ENCODE results near the gene AGXT. TPM values are rescaled to one million over a fixed set of nuclear protein-coding genes. Genes with fewer than 3 reads are reported as not detected.

AGXT gene
- total and polyA plus RNA-seq, 9 donors = 0.13 to 0.30 (median 0.19) TPM; not detected in 6

GRCh38 chr2:240876475-240877251 is 8.0 kb downstream of the AGXT start:
- Histone ChIP-seq H3K27ac (ENCODE audit: low read length) (no peak overlapping the region), H3K9me3 (replicated peaks; ENCODE audit: control insufficient read depth, low read depth, low read length) (no peaks in the 10 kb centered on the region), H3K4me1 (ENCODE audit: control insufficient read depth, insufficient read depth, low read length) (peaks cover 5% of the 10 kb centered on the region), H3K27me3 (ENCODE audit: control insufficient read depth, insufficient read depth, low read length) (no peaks in the 10 kb centered on the region), H3K36me3 (ENCODE audit: control insufficient read depth, insufficient read depth, low read length) (no peaks in the 10 kb centered on the region), H3K4me3 (ENCODE audit: low read length) (no peak overlapping the region)
- no peak for DNase-seq
- whole genome bisulfite sequencing (ENCODE audit: insufficient coverage) = 77% methylated on average over 14 of the region's 18 CpGs

GRCh38 chr2:240877460-240878340 is 9.1 kb downstream of the AGXT start:
- H3K9me3 ChIP-seq (replicated peaks; ENCODE audit: control insufficient read depth, low read depth, low read length) = no peaks in the 10 kb centered on the region
- peaks cover 5% of the 10 kb centered on the region for H3K4me1 ChIP-seq (ENCODE audit: control insufficient read depth, insufficient read depth, low read length)
- no peak overlapping the region for H3K4me3 ChIP-seq (ENCODE audit: low read length)
- no peak for DNase-seq
- WGBS (ENCODE audit: insufficient coverage) = 67% methylated on average over 34 of the region's 40 CpGs
- no peak overlapping the region for H3K27ac ChIP-seq (ENCODE audit: low read length)
- H3K27me3 ChIP-seq (ENCODE audit: control insufficient read depth, insufficient read depth, low read length) = no peaks in the 10 kb centered on the region
- H3K36me3 ChIP-seq (ENCODE audit: control insufficient read depth, insufficient read depth, low read length) = no peaks in the 10 kb centered on the region

DNA sequence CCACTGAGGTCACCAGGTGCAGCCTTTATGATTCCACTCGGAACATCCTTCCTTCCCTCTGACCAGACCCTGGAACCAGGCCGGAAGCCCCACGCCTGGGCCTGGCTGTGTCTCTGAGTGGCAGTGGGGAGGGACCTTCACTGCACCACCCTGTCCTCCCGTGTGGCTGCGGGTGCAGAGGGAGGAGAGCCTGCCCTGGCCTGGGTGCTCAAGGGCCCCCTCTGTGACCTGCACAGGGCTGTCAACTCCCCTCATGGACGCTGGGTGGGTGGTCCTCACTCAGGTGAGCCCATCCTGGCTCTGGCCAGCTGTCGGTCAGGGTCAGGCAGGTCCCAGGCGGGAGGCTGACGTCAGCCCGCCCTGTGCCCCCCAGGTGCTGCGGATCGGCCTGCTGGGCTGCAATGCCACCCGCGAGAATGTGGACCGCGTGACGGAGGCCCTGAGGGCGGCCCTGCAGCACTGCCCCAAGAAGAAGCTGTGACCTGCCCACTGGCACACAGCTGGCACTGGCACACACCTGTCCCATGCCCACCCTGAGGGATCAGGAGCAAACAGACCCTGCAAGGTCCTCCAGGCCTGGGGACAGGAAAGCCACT is 9.8 kb downstream of the AGXT start:
- Histone ChIP-seq H3K27me3 (ENCODE audit: control insufficient read depth, insufficient read depth, low read length) (no peaks in the 10 kb centered on the region), H3K4me3 (ENCODE audit: low read length) (no peak overlapping the region), H3K36me3 (ENCODE audit: control insufficient read depth, insufficient read depth, low read length) (no peaks in the 10 kb centered on the region), H3K9me3 (replicated peaks; ENCODE audit: control insufficient read depth, low read depth, low read length) (no peaks in the 10 kb centered on the region), H3K27ac (ENCODE audit: low read length) (no peak overlapping the region), H3K4me1 (ENCODE audit: control insufficient read depth, insufficient read depth, low read length) (peaks cover 5% of the 10 kb centered on the region)
- DNase-seq = no peak
- WGBS (ENCODE audit: insufficient coverage) = 88% methylated on average over 15 of the region's 18 CpGs

DNA sequence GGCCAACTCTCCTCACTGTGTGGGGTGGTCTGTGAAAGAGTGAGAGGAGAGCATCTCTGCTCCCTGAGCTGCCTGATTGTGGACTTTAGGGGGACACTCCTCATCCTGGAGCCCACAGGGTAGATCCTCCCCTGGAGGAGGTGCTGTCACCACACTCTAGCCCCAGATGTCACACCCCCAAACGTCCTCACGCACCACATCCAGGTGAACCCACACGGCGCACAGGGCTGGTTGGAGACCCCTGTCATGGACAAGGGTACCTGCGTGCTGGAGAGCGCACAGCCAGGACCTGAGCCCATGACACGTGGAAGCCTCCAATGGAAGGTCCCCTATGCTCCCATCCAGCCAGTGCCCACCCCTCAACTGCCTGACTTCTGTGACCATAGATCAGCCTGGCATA is 10.5 kb downstream of the AGXT start:
- WGBS (ENCODE audit: insufficient coverage) = 83% methylated on average over 7 of the region's 7 CpGs
- Histone ChIP-seq H3K4me3 (ENCODE audit: low read length) (no peak overlapping the region), H3K36me3 (ENCODE audit: control insufficient read depth, insufficient read depth, low read length) (no peaks in the 10 kb centered on the region), H3K9me3 (replicated peaks; ENCODE audit: control insufficient read depth, low read depth, low read length) (no peaks in the 10 kb centered on the region), H3K27ac (ENCODE audit: low read length) (no peak overlapping the region), H3K27me3 (ENCODE audit: control insufficient read depth, insufficient read depth, low read length) (no peaks in the 10 kb centered on the region), H3K4me1 (ENCODE audit: control insufficient read depth, insufficient read depth, low read length) (peaks cover 5% of the 10 kb centered on the region)
- DNase-seq = no peak

- DNase-seq = no peak
- no peaks in the 10 kb centered on the region for H3K4me1 ChIP-seq (ENCODE audit: control insufficient read depth, insufficient read depth, low read length)
- H3K27ac ChIP-seq (ENCODE audit: low read length) = no peak overlapping the region
- no peaks in the 10 kb centered on the region for H3K27me3 ChIP-seq (ENCODE audit: control insufficient read depth, insufficient read depth, low read length)
- no peak overlapping the region for H3K4me3 ChIP-seq (ENCODE audit: low read length)
- WGBS (ENCODE audit: insufficient coverage) = 0% methylated on average over 5 of the region's 6 CpGs
- H3K36me3 ChIP-seq (ENCODE audit: control insufficient read depth, insufficient read depth, low read length) = no peaks in the 10 kb centered on the region
- H3K9me3 ChIP-seq (replicated peaks; ENCODE audit: control insufficient read depth, low read depth, low read length) = no peaks in the 10 kb centered on the region
These were observed 13.3 kb downstream of the AGXT start for GRCh38 chr2:240881913-240882312.

- Histone ChIP-seq H3K4me1 (ENCODE audit: control insufficient read depth, insufficient read depth, low read length) (no peaks in the 10 kb centered on the region), H3K9me3 (replicated peaks; ENCODE audit: control insufficient read depth, low read depth, low read length) (no peaks in the 10 kb centered on the region), H3K27ac (ENCODE audit: low read length) (no peak overlapping the region), H3K36me3 (ENCODE audit: control insufficient read depth, insufficient read depth, low read length) (no peaks in the 10 kb centered on the region), H3K27me3 (ENCODE audit: control insufficient read depth, insufficient read depth, low read length) (no peaks in the 10 kb centered on the region), H3K4me3 (ENCODE audit: low read length) (no peak overlapping the region)
- WGBS (ENCODE audit: insufficient coverage) = 94% methylated on average over 2 of the region's 2 CpGs
- DNase-seq = no peak
These were observed 15.6 kb downstream of the AGXT start for GRCh38 chr2:240884221-240884620.

DNA sequence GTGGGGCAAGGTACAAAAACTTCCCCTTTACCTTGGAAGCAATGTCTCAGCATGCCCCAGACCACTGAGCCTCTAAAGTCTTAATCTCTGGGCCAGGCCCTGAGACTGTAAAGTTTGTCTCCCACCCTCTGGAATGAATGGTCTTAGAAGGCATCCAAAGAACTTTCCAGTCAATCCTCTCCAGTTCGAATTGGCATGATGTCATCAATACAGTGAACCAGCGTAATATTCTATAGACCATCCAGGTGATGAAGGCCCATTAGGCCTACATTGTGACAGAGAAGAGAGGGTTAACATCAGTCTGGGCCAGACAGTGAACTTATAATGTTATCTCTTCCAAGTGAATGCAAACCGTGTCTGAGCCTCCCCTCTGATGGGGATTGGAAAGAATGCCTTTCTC is 16.1 kb downstream of the AGXT start:
- no CpG with 5 or more reads among the region's 3 CpGs for WGBS (ENCODE audit: insufficient coverage)
- H3K27me3 ChIP-seq (ENCODE audit: control insufficient read depth, insufficient read depth, low read length) = no peaks in the 10 kb centered on the region
- no peaks in the 10 kb centered on the region for H3K9me3 ChIP-seq (replicated peaks; ENCODE audit: control insufficient read depth, low read depth, low read length)
- H3K27ac ChIP-seq (ENCODE audit: low read length) = no peak overlapping the region
- H3K4me1 ChIP-seq (ENCODE audit: control insufficient read depth, insufficient read depth, low read length) = no peaks in the 10 kb centered on the region
- H3K4me3 ChIP-seq (ENCODE audit: low read length) = no peak overlapping the region
- no peak for DNase-seq
- H3K36me3 ChIP-seq (ENCODE audit: control insufficient read depth, insufficient read depth, low read length) = no peaks in the 10 kb centered on the region

GRCh38 chr2:240885566-240885965 is 16.9 kb downstream of the AGXT start:
- Histone ChIP-seq H3K4me1 (ENCODE audit: control insufficient read depth, insufficient read depth, low read length) (no peaks in the 10 kb centered on the region), H3K36me3 (ENCODE audit: control insufficient read depth, insufficient read depth, low read length) (no peaks in the 10 kb centered on the region), H3K4me3 (ENCODE audit: low read length) (no peak overlapping the region), H3K9me3 (replicated peaks; ENCODE audit: control insufficient read depth, low read depth, low read length) (no peaks in the 10 kb centered on the region), H3K27me3 (ENCODE audit: control insufficient read depth, insufficient read depth, low read length) (no peaks in the 10 kb centered on the region), H3K27ac (ENCODE audit: low read length) (no peak overlapping the region)
- no peak for DNase-seq
- 64% methylated on average over 1 of the region's 1 CpG for WGBS (ENCODE audit: insufficient coverage)

GRCh38 chr2:240886023-240886565 is 17.5 kb downstream of the AGXT start:
- DNase-seq = no peak
- no peaks in the 10 kb centered on the region for H3K4me1 ChIP-seq (ENCODE audit: control insufficient read depth, insufficient read depth, low read length)
- 60% methylated on average over 1 of the region's 5 CpGs for WGBS (ENCODE audit: insufficient coverage)
- H3K9me3 ChIP-seq (replicated peaks; ENCODE audit: control insufficient read depth, low read depth, low read length) = no peaks in the 10 kb centered on the region
- no peaks in the 10 kb centered on the region for H3K36me3 ChIP-seq (ENCODE audit: control insufficient read depth, insufficient read depth, low read length)
- no peak overlapping the region for H3K27ac ChIP-seq (ENCODE audit: low read length)
- no peaks in the 10 kb centered on the region for H3K27me3 ChIP-seq (ENCODE audit: control insufficient read depth, insufficient read depth, low read length)
- H3K4me3 ChIP-seq (ENCODE audit: low read length) = no peak overlapping the region
